ENCODE data around the gene NALF2. TPM values are rescaled to one million over a fixed set of nuclear protein-coding genes. Genes with fewer than 3 reads are reported as not detected.

NALF2 gene
- total and polyA plus RNA-seq, 3 donors from 2014 or later = 2.3 to 4.1 (median 3.7) TPM

- no peaks in the 10 kb centered on the region for H3K4me1 ChIP-seq
- 92% methylated on average over 6 of the region's 8 CpGs; no CpG with 5 or more reads in 1 of the 2 donors for WGBS, 2 donors
- intact Hi-C loops (cut with DNase I; ENCODE audit: low total_unique reads) = no loop called here
Observed at GRCh38 chrX:69546417-69546816, 42.3 kb downstream of the NALF2 start.

GRCh38 chrX:69546978-69547377, 42.9 kb downstream of the NALF2 start:
- no peak for DNase-seq
- WGBS, 2 donors = 94% methylated on average over 5 of the region's 5 CpGs; no CpG with 5 or more reads in 1 of the 2 donors
- intact Hi-C loops (cut with DNase I; ENCODE audit: low total_unique reads) = no loop called here
- H3K4me3 ChIP-seq = no peak overlapping the region
- no peaks in the 10 kb centered on the region for H3K36me3 ChIP-seq (ENCODE audit: low read depth, missing control alignments)
- H3K4me1 ChIP-seq = no peaks in the 10 kb centered on the region
- H3K27ac ChIP-seq = no peak overlapping the region
- no peaks in the 10 kb centered on the region for H3K27me3 ChIP-seq
- no peaks in the 10 kb centered on the region for H3K9me3 ChIP-seq
- TF ChIP-seq POLR2A (IDR thresholded peaks at IDR 0.05) (no peak), CTCF (IDR thresholded peaks at IDR 0.05) (no peak)

More at GRCh38 chrX:69546417-69546816, 42.3 kb downstream of the NALF2 start:
- no peaks in the 10 kb centered on the region for H3K9me3 ChIP-seq
- TF ChIP-seq CTCF (IDR thresholded peaks at IDR 0.05) (no peak), POLR2A (IDR thresholded peaks at IDR 0.05) (no peak)
- no peaks in the 10 kb centered on the region for H3K36me3 ChIP-seq (ENCODE audit: low read depth, missing control alignments)
- no peak for DNase-seq
- no peak overlapping the region for H3K4me3 ChIP-seq
- no peak overlapping the region for H3K27ac ChIP-seq
- H3K27me3 ChIP-seq = no peaks in the 10 kb centered on the region

GRCh38 chrX:69551421-69552009, 47.4 kb downstream of the NALF2 start:
- no peak for DNase-seq

GRCh38 chrX:69552512-69552911, 48.4 kb downstream of the NALF2 start:
- H3K27me3 ChIP-seq = no peaks in the 10 kb centered on the region
- intact Hi-C loops (cut with DNase I; ENCODE audit: low total_unique reads) = no loop called here
- no peak overlapping the region for H3K4me3 ChIP-seq
- H3K4me1 ChIP-seq = no peaks in the 10 kb centered on the region
- 87 to 100% methylated on average over 2 to 4 of the region's 4 CpGs for WGBS, 2 donors
- H3K9me3 ChIP-seq = no peaks in the 10 kb centered on the region
- H3K27ac ChIP-seq = no peak overlapping the region
- H3K36me3 ChIP-seq (ENCODE audit: low read depth, missing control alignments) = no peaks in the 10 kb centered on the region
- DNase-seq = no peak
- TF ChIP-seq CTCF (IDR thresholded peaks at IDR 0.05) = no peak
- TF ChIP-seq POLR2A (IDR thresholded peaks at IDR 0.05) = no peak

More at GRCh38 chrX:69551421-69552009, 47.4 kb downstream of the NALF2 start:
- H3K27me3 ChIP-seq = no peaks in the 10 kb centered on the region
- no peak overlapping the region for H3K4me3 ChIP-seq
- intact Hi-C loops (cut with DNase I; ENCODE audit: low total_unique reads) = no loop called here
- no peaks in the 10 kb centered on the region for H3K4me1 ChIP-seq
- WGBS, 2 donors = 55 to 59% methylated on average over 5 to 7 of the region's 7 CpGs
- no peak overlapping the region for H3K27ac ChIP-seq
- H3K9me3 ChIP-seq = no peaks in the 10 kb centered on the region
- TF ChIP-seq CTCF (IDR thresholded peaks at IDR 0.05) (no peak), POLR2A (IDR thresholded peaks at IDR 0.05) (no peak)
- H3K36me3 ChIP-seq (ENCODE audit: low read depth, missing control alignments) = no peaks in the 10 kb centered on the region

Other genes with a start within 250 kb of the NALF2 start
- 1 to 10 TPM; 4.3 to 4.6 TPM for gene EDA, start 111.8 kb downstream of the NALF2 start, total RNA-seq
- 3.0 TPM for gene EDA, start 111.8 kb downstream of the NALF2 start, polyA plus RNA-seq (ENCODE audit: insufficient read depth, low read depth, low replicate concordance)